ENCODE data around the gene ZKSCAN7. TPM values are rescaled to one million over a fixed set of nuclear protein-coding genes. Genes with fewer than 3 reads are reported as not detected.
"Not testable (repeated sequence)": the region's sequence is repeated elsewhere in the genome, so short reads cannot be mapped to it uniquely, and the experiment has no call there.

ZKSCAN7 gene
- 2.1 and 2.2 TPM in 2 replicates for total RNA-seq (2014; rRNA removed; shearing (Covaris generic))

- peak; percentile 55 for DNase-seq (ENCODE audit: low read depth)
Measured at GRCh38 chr3:44554626-44555592, at the start of gene ZKSCAN7. Gene ZKSCAN7 (plus strand): TSS chr3:44555193. CDS start chr3:44557048, 1,855 bp downstream.

GRCh38 chr3:44506556-44506955 is 48.4 kb upstream of the ZKSCAN7 start:
- DNase-seq (ENCODE audit: low read depth), result no peak

- DNase-seq (ENCODE audit: low read depth), result no peak
Measured at GRCh38 chr3:44506961-44507360, 48.0 kb upstream of the ZKSCAN7 start.

- DNase-seq (ENCODE audit: low read depth), result no peak
Measured at GRCh38 chr3:44509393-44509921, 45.5 kb upstream of the ZKSCAN7 start.

DNA sequence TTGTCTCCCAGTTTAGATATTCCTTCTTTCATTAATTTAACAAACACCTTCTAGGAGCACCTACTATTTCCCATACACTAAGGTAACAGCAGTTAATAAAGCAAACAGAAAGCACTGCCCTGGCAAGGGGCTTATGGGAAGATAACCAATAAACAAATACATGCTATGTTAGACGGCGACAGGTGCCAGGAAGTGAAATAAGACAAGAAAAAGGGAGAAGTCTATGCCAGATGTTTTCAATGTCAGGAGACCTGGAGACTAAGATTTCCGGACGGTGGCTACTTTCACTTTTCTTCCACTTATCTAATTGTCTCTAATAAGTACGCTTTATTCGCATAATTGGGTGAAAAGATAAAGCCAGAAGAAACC is 45.0 kb upstream of the ZKSCAN7 start:
- no peak for DNase-seq (ENCODE audit: low read depth)

DNA sequence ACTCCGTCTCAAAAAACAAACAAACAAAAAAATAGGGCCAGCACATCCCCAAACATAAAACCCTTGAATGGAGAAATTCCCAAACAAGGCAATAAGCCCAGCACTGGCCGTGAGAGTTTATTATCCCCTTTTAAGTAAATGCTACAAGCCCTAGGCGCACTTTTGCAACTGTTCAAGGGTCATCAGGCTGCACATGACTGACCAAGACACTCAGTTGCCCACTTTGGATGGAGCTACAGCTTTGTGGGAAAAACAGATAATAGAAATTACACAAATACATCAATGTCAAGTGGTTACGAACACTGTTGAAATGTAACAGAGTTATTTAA is 43.8 kb upstream of the ZKSCAN7 start:
- no peak for DNase-seq (ENCODE audit: low read depth)

DNA sequence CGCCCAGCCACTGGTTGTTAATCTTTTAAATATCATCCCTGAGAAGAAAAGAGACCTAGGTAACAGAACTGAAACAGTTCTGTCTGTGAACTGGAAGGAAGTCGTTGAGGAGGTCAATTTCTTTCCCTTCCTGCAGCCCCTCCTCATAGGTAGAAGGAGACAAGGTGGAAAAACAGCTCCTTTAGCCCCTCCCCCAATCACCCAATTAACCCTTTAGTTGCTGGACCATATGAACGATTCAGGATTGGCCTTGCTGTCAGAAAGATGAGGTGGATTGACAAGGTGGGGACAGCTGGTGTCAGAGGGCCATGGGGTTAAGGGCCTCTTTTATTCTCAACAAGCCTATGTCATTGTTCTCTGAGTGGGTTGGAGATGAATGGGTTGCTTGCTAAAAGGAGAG is 41.5 kb upstream of the ZKSCAN7 start:
- no peak for DNase-seq (ENCODE audit: low read depth)

DNA sequence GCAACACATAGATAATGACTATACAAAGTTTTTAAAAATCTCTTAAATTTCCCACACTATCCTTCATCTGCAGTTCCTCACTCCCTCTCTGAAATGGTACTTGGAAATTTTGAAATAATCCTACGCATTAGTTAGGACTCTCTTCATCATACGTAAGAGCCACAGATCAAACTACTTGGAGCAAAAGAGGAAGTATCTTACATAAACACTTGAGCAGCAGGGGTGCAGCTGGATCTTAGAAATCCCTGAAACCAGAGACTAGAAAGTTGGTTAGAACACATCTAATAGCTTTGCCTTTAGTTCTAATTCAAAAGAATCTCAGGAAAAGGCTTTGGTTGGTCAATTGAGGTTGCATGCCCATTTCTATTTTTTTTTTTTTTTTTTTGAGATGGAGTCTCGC is 38.8 kb upstream of the ZKSCAN7 start:
- no peak for DNase-seq (ENCODE audit: low read depth)

GRCh38 chr3:44518782-44519156 is 36.2 kb upstream of the ZKSCAN7 start:
- no peak for DNase-seq (ENCODE audit: low read depth)

DNA sequence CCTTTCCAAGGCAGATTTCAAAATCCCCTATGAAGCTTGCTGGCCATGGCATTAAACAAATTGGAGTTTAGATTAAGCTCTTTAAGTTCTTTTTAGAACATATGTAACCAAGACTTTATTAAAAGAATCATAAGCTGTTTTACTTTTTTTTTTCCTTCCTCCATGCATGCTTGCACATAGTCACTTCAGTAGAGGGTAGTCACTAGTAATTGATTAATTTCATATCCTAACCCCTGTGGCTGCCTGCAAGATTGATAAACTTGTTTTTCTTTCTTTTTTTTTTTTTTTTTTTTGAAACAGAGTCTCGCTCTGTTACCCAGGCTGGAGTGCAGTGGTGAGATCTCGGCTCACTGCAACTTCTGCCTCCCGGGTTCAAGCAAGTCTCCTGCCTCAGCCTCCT is 33.3 kb upstream of the ZKSCAN7 start:
- DNase-seq (ENCODE audit: low read depth), result no peak

DNA sequence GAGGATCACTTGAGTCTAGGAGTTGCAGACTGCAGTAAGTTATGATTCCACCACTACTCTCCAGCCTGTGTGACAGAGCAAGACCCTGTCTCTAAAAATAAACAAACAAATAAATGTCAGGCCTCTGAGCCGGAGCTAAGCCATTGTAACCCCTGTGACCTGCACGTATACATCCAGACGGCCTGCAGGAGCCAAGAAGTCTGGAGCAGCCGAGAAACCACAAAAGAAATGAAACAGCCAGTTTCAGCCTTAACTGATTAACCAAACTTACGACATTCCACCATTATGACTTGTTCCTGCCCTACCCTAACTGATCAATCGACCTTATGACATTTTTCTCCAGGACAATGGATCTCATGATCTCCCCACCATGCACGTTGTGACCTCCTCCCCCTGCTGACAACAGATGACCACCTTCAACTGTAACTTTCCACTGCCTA is 32.5 kb upstream of the ZKSCAN7 start:
- no peak for DNase-seq (ENCODE audit: low read depth)

GRCh38 chr3:44525060-44525459 is 29.9 kb upstream of the ZKSCAN7 start:
- DNase-seq (ENCODE audit: low read depth), result no peak

- DNase-seq (ENCODE audit: low read depth), result no peak
Measured at GRCh38 chr3:44529927-44530326, 25.1 kb upstream of the ZKSCAN7 start.

- no peak for DNase-seq (ENCODE audit: low read depth)
Measured at GRCh38 chr3:44530911-44531310, 24.1 kb upstream of the ZKSCAN7 start.

GRCh38 chr3:44534659-44535058 is 20.3 kb upstream of the ZKSCAN7 start:
- DNase-seq (ENCODE audit: low read depth), result not testable (repeated sequence)

DNA sequence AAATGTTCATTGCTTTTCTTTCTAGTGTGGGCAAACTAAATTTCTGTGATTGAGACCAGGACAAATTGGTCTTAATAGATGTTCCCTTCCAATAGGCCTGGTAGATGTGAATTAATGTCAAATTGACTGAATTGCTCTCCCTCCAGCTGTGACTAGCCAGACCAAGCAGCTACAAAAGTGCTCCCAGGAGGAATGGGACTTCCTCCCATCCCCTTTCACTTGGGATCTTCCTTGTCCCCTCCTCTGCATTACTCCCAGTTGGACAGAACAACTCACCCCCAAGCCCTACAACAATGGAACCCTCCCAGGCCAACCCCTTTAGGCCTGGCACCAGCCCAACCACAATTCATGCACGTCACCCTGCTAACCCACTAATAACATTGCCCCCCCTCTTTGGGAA is 19.6 kb upstream of the ZKSCAN7 start:
- DNase-seq (ENCODE audit: low read depth), result no peak

DNA sequence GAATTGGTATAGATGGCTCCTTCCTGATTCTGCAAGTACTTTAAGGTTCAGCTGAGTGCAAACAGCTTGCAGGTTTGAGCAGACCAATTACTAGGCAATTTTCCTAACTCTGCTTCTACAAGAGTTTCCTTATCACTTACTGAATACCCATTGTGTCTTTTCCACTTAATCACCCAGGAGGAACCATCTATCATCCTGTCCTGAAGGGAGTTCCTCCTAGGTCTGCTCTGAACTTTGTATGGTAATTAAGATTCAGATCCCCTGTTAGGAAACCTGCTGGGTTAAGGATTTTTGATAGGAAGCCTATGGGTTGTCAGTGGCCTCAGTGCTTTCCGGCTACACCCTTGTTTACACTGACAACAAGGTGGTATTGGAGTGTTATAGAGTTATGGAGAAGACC is 10.2 kb upstream of the ZKSCAN7 start:
- DNase-seq (ENCODE audit: low read depth), result not testable (repeated sequence)

GRCh38 chr3:44555723-44556122 is 730 bp downstream of the ZKSCAN7 start:
- DNase-seq (ENCODE audit: low read depth), result no peak

DNA sequence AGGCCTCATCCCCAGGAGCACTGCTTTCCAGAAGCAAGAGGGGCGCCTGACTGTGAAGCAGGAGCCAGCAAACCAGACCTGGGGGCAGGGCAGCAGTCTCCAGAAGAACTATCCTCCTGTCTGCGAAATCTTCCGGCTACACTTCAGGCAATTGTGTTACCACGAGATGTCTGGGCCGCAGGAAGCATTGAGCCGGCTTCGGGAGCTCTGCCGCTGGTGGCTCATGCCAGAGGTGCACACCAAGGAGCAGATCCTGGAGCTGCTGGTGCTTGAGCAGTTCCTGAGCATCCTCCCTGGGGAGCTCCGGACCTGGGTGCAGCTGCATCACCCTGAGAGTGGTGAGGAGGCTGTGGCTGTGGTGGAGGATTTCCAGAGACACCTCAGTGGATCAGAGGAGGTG is 2.1 kb downstream of the ZKSCAN7 start:
- no peak for DNase-seq (ENCODE audit: low read depth)

GRCh38 chr3:44561076-44561475 is 6.1 kb downstream of the ZKSCAN7 start:
- no peak for DNase-seq (ENCODE audit: low read depth)

DNA sequence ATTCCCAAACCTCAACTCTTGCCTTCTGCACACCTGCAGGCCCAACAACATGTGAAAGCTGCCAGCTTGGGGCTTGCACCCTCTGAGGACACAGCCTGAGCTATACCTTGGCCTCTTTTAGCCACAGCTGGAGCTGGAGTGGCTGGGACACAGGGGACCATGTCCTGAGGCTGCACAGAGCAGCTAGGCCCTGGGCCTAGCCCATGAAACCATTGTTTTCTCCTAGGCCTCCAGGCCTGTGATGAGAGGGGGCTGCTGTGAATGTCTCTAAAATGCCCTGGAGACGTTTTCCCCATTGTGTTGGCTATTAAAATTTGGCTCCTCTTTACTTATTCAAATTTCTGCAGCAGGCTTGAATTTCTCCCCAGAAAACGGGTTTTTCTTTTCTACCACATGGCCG is 7.2 kb downstream of the ZKSCAN7 start:
- DNase-seq (ENCODE audit: low read depth), result no peak

DNA sequence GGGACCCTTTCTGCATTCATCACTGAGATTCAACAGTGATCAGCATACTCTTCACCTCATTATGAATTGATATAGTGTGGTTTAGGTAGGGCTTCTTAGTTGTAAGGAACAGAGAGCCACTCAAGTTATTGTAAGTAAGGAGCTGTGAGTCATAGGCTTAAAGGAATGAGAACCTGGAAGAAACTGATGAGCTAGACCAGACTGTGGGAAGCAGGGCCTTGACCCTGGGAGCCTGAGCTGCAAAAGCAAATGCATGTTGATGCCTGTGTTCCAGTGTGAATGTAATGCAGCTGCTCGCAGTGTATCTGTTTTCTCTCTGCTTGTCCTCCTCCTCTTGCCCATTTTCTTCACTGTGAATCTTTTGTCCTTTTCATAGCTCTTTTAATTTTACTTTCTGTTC is 13.6 kb downstream of the ZKSCAN7 start:
- DNase-seq (ENCODE audit: low read depth), result no peak

DNA sequence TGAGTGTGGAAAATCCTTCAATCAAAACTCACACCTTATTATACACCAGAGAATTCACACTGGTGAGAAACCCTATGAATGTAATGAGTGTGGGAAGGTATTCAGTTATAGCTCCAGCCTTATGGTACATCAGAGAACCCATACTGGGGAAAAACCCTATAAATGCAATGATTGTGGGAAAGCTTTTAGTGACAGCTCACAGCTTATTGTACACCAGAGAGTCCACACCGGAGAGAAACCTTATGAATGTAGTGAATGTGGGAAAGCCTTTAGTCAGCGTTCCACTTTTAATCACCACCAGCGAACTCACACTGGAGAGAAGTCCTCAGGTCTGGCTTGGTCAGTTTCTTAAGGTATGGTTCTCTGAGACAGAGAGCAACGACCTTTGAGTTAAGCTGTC is 16.0 kb downstream of the ZKSCAN7 start:
- no peak for DNase-seq (ENCODE audit: low read depth)

GRCh38 chr3:44576613-44577012 is 21.6 kb downstream of the ZKSCAN7 start:
- DNase-seq (ENCODE audit: low read depth), result no peak

Data from Daoy (cell line).